ENCODE measurements around the gene MTMR1.

Gene MTMR1

GRCh38 chrX:150775569-150776350 lies 82.6 kb downstream of the MTMR1 start:
- H3K4me3 ChIP-seq (ENCODE audit: low read depth, low read length): no peak overlapping the region
- TF ChIP-seq CTCF (IDR thresholded peaks at IDR 0.05; ENCODE audit: low read depth, low read length): no peak

GRCh38 chrX:150777328-150777992 lies 84.3 kb downstream of the MTMR1 start:
- no peak overlapping the region for H3K4me3 ChIP-seq (ENCODE audit: low read depth, low read length)
- no peak for TF ChIP-seq CTCF (IDR thresholded peaks at IDR 0.05; ENCODE audit: low read depth, low read length)

- H3K4me3 ChIP-seq (ENCODE audit: low read depth, low read length): no peak overlapping the region
- TF ChIP-seq CTCF (IDR thresholded peaks at IDR 0.05; ENCODE audit: low read depth, low read length): no peak
Observed at GRCh38 chrX:150779385-150779784, 86.2 kb downstream of the MTMR1 start.

- no peak overlapping the region for H3K4me3 ChIP-seq (ENCODE audit: low read depth, low read length)
- TF ChIP-seq CTCF (IDR thresholded peaks at IDR 0.05; ENCODE audit: low read depth, low read length): no peak
Observed at GRCh38 chrX:150781677-150782076, 88.5 kb downstream of the MTMR1 start.

- H3K4me3 ChIP-seq (ENCODE audit: low read depth, low read length): no peak overlapping the region
- no peak for TF ChIP-seq CTCF (IDR thresholded peaks at IDR 0.05; ENCODE audit: low read depth, low read length)
Observed at GRCh38 chrX:150790021-150790420, 96.8 kb downstream of the MTMR1 start.

GRCh38 chrX:150792949-150793527 lies 99.8 kb downstream of the MTMR1 start:
- no peak overlapping the region for H3K4me3 ChIP-seq (ENCODE audit: low read depth, low read length)
- TF ChIP-seq CTCF (IDR thresholded peaks at IDR 0.05; ENCODE audit: low read depth, low read length): no peak

- H3K4me3 ChIP-seq (ENCODE audit: low read depth, low read length): no peak overlapping the region
- TF ChIP-seq CTCF (IDR thresholded peaks at IDR 0.05; ENCODE audit: low read depth, low read length): no peak
Observed at GRCh38 chrX:150805736-150806135, 112.5 kb downstream of the MTMR1 start.

All from WI38 (cell line).